Measurements from ENCODE around the gene CRISP1.

Gene CRISP1, protein sequence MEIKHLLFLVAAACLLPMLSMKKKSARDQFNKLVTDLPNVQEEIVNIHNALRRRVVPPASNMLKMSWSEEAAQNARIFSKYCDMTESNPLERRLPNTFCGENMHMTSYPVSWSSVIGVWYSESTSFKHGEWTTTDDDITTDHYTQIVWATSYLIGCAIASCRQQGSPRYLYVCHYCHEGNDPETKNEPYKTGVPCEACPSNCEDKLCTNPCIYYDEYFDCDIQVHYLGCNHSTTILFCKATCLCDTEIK

DNA sequence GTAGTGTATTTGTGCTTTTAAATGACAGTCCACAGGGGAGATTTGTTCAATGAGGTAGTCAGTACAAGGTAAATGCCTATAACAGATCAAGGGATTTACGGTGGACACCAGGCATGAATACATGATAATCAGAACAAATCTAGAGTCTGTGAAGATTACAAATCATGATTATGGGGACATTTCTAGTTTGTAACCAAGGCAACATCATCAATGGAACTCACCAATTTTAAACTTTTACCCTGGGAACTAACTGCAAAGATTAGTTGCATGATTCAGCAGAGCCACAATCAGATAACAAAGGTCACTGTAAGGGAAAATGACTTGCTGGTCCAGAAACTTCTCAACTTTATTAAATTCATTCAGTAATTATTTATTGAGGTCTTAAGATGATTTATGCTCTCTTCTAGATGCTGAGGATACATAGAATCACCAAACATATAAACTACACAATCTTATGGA is at the start of gene CRISP1:
CRISP1 (minus strand) TSS at position 51 of the 459 bp plus-strand sequence. CDS start 9,135 bp downstream, outside the sequence.
- TF ChIP-seq CTCF (IDR thresholded peaks at IDR 0.05; ENCODE audit: low read depth, low read length): no peak
- DNase-seq (ENCODE audit: extremely low read depth, low read depth): no peak

- DNase-seq (ENCODE audit: extremely low read depth, low read depth): no peak
Observed at GRCh38 chr6:49915035-49915434, 48.7 kb upstream of the CRISP1 start.

DNA sequence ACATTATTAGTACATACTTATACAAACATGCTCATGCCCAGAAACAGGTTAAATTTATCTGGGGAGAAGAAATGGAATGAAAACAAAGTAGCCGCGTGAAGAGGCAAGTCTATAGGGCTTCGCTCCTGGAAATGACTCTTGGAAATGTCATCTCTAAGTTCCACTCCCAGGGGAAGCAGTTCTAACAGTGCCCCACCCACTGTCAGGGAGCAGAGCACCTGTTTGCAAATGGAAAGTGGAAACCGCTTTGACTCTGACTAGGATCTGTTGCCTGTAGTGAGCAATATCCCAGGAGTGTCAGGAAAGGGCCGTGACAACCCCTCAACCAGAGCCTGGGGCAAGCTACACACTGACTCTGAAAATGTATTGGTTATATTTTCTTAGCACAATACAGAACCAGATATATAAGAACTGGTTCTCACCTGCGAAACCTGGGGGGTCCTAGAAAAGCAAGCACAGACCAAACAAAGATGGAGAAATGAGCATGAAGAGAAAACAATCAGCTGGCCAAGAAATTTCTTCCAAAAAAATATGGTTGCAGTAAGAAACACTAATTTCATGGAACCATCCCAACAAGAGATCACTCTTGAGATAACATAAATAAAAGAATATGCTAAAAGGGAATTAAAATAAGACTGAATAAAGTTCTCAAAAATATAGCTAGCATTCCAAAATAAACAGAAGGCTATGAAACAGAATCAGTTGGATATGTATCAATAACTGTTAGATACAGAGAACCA is 47.5 kb upstream of the CRISP1 start:
- DNase-seq (ENCODE audit: extremely low read depth, low read depth): no peak
- TF ChIP-seq CTCF (IDR thresholded peaks at IDR 0.05; ENCODE audit: low read depth, low read length): no peak

More at GRCh38 chr6:49915035-49915434, 48.7 kb upstream of the CRISP1 start:
- no peak for TF ChIP-seq CTCF (IDR thresholded peaks at IDR 0.05; ENCODE audit: low read depth, low read length)

DNA sequence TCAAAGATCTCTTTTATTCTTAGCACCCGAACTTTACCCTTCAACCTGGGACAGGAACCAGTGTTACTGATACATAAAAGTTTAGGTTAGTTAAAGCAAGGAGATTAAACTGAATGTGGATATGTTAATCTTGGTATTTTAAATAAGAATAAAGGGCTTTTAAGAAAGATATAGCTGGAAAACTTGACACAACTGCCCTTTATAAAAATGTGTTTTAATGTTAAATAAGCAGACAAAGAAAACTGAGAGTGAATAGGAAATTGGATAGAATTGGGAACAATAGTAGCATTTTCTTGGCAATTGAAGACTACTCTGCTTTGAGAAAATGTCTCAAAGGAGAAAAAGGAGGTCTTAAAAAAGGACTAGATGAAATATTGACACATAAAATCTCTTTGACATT is 45.9 kb upstream of the CRISP1 start:
- TF ChIP-seq CTCF (IDR thresholded peaks at IDR 0.05; ENCODE audit: low read depth, low read length): no peak
- DNase-seq (ENCODE audit: extremely low read depth, low read depth): no peak

- no peak for DNase-seq (ENCODE audit: extremely low read depth, low read depth)
- no peak for TF ChIP-seq CTCF (IDR thresholded peaks at IDR 0.05; ENCODE audit: low read depth, low read length)
Observed at GRCh38 chr6:49911252-49911651, 44.9 kb upstream of the CRISP1 start.

GRCh38 chr6:49909563-49909962 is 43.2 kb upstream of the CRISP1 start:
- TF ChIP-seq CTCF (IDR thresholded peaks at IDR 0.05; ENCODE audit: low read depth, low read length): no peak
- no peak for DNase-seq (ENCODE audit: extremely low read depth, low read depth)

GRCh38 chr6:49906526-49906925 is 40.2 kb upstream of the CRISP1 start:
- no peak for TF ChIP-seq CTCF (IDR thresholded peaks at IDR 0.05; ENCODE audit: low read depth, low read length)
- no peak for DNase-seq (ENCODE audit: extremely low read depth, low read depth)
